ENCODE measurements around the gene CPSF3.

DNA sequence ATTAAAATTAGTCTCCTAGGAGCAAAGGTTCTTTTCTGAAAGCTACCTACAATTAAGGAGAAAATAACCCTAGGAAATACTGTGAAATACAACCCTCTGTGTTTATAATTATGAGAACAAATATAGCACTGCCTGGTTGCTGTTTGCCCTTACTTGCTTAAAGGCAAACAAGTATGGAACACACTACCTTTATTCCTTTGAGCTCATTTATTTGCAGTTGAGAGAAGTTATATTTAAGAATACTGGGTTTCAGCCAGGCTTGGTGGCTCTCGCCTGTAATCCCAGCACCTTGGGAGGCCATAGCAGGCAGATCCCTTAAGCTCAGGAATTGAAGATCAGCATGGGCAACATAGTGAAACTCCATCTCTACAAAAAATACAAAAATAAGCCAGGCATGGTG lies 27.8 kb downstream of the CPSF3 start:
- TF ChIP-seq CTCF (IDR thresholded peaks at IDR 0.05), result no peak
- no peak for TF ChIP-seq POLR2A (IDR thresholded peaks at IDR 0.05)
